HepG2 (cell line): ENCODE results near the gene PDE3A. TPM values are rescaled to one million over a fixed set of nuclear protein-coding genes. Genes with fewer than 3 reads are reported as not detected.

Source experiments
- AGO1 ChIP-seq: fragments of 200-400 bp; formaldehyde crosslinking; IDR thresholded peaks from 2 replicates; pipeline ENCODE4 v1.6.1; 2017; ENCODE audit warnings: mild to moderate bottlenecking, low read depth, low read length, moderate library complexity; ENCODE audit not compliant: poor library complexity, severe bottlenecking
- ARNT2 ChIP-seq: sonication (generic); formaldehyde crosslinking; IDR thresholded peaks from 2 replicates; pipeline ENCODE4 v1.8.0; 2022; ENCODE audit warnings: mild to moderate bottlenecking, low read depth, missing genetic modification reagents, moderate library complexity
- FOXA1 ChIP-seq, 2 experiments: fragments of 450-650 bp in 1 of 2; sonication (generic) in 1 of 2; formaldehyde crosslinking in 1 of 2; IDR thresholded peaks; 2 replicates each; pipeline versions ENCODE4 v1.4.0 to v1.6.1; 2016 to 2020; ENCODE audit warnings: missing genetic modification reagents in 1 of 2
- HOMEZ ChIP-seq: IDR thresholded peaks from 2 replicates; pipeline ENCODE4 v1.6.1; 2016; ENCODE audit warnings: low read depth
- HOXD1 ChIP-seq: sonication (generic); formaldehyde crosslinking; IDR thresholded peaks from 2 replicates; pipeline ENCODE4 v1.5.0; 2020; ENCODE audit warnings: missing genetic modification reagents
- IRF2 ChIP-seq: IDR thresholded peaks from 2 replicates; pipeline ENCODE4 v1.6.1; 2018; ENCODE audit warnings: missing genetic modification reagents, missing compliant biosample characterization
- PHF8 ChIP-seq: sonication (generic); formaldehyde crosslinking; IDR thresholded peaks from 2 replicates; pipeline ENCODE4 v1.5.0; 2020; ENCODE audit warnings: missing genetic modification reagents
- SCMH1 ChIP-seq: sonication (generic); formaldehyde crosslinking; IDR thresholded peaks from 2 replicates; pipeline ENCODE4 v1.9.0; 2021; ENCODE audit warnings: missing genetic modification reagents, mild to moderate bottlenecking, borderline replicate concordance
- SIX4 ChIP-seq: sonication (generic); formaldehyde crosslinking; IDR thresholded peaks from 2 replicates; pipeline ENCODE4 v1.4.0; 2020; ENCODE audit warnings: missing genetic modification reagents
- SNAPC5 ChIP-seq: sonication (generic); formaldehyde crosslinking; IDR thresholded peaks from 2 replicates; pipeline ENCODE4 v1.8.1; 2023; ENCODE audit warnings: mild to moderate bottlenecking, missing genetic modification reagents, borderline replicate concordance
- SPEN ChIP-seq: sonication (generic); formaldehyde crosslinking; IDR thresholded peaks from 2 replicates; pipeline ENCODE4 v1.5.1; 2020; ENCODE audit warnings: low read depth, mild to moderate bottlenecking, missing genetic modification reagents
- SRY ChIP-seq: sonication (generic); formaldehyde crosslinking; IDR thresholded peaks from 2 replicates; pipeline ENCODE4 v1.8.0; 2022; ENCODE audit warnings: mild to moderate bottlenecking, missing genetic modification reagents
- ZFP1 ChIP-seq: IDR thresholded peaks from 2 replicates; pipeline ENCODE4 v1.6.1; 2016
- ZNF292 ChIP-seq: sonication (generic); formaldehyde crosslinking; IDR thresholded peaks from 2 replicates; pipeline ENCODE4 v1.8.1; 2022; ENCODE audit warnings: mild to moderate bottlenecking, low read depth, missing genetic modification reagents, borderline replicate concordance
- ZNF713 ChIP-seq: sonication (generic); formaldehyde crosslinking; IDR thresholded peaks from 2 replicates; pipeline ENCODE4 v1.4.0; 2020; ENCODE audit warnings: mild to moderate bottlenecking, missing genetic modification reagents
- ZNF790 ChIP-seq: sonication (generic); formaldehyde crosslinking; IDR thresholded peaks from 2 replicates; pipeline ENCODE4 v1.8.0; 2022; ENCODE audit warnings: missing genetic modification reagents, mild to moderate bottlenecking, borderline replicate concordance
- polyA plus RNA-seq, 8 experiments: library from polyadenylated mRNA; depleted of rRNA in 3 of 8; stranded (reverse) in 7 of 8; unstranded in 1 of 8; fragments of >200 nt; fragmentation: Illumina TruSeq in 4 of 8; extraction: Trizol in 4 of 8; gene quantifications; 2 replicates each; pipeline versions ENCODE4 v1.2.1 to v1.2.3, GENCODE V29; 2011 to 2016; ENCODE audit warnings: low read depth in 4 of 8, missing spikeins in 1 of 8, mixed read lengths in 1 of 8; ENCODE audit not compliant: insufficient read depth in 1 of 8
- total RNA-seq, 5 experiments: library from RNA; depleted of rRNA; stranded (reverse); fragments of >200 nt; fragmentation: Illumina TruSeq; extraction: Trizol; gene quantifications; 2 replicates each; pipeline ENCODE4 v1.2.3, GENCODE V29; 2016; ENCODE audit warnings: low read depth in 1 of 5
- TF ChIP-seq, protein P1 (sequence below): sonication (generic); formaldehyde crosslinking; IDR thresholded peaks from 2 replicates; pipeline ENCODE4 v1.9.0; 2021; ENCODE audit warnings: missing genetic modification reagents, borderline replicate concordance
- TF ChIP-seq, protein P2 (sequence below): sonication (generic); formaldehyde crosslinking; conservative IDR thresholded peaks from 2 replicates; pipeline ENCODE4 v1.8.0; 2022; ENCODE audit warnings: missing genetic modification reagents
- TF ChIP-seq, protein P3 (sequence below): sonication (generic); formaldehyde crosslinking; IDR thresholded peaks from 2 replicates; pipeline ENCODE4 v1.4.0; 2020; ENCODE audit warnings: missing genetic modification reagents

PDE3A gene
- total and polyA plus RNA-seq, 2 of the 13 experiments (the other 11 are each of a cell fraction or from before 2014, with no cell fraction given) = 0.77 to 1.5 TPM

DNA sequence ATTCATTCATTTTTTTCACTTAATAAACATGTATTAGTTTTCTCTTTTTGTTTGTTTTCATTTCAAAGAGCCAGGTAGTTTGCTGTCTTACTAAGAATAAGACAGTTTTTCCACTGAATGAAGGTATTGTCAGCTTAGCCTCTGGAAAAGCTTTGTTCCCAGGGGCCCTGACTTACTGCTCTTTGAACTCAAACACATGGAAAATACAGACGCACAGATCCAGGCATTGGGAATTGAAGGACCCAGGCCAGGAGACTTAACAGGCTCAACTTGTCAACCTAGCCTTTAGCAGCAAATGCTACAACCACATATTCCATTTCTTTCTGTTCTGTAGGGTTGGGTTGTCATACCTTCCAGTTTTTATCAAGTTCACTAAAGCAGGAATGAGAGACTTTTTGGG, 288.3 kb downstream of the PDE3A start (continued):
- TF ChIP-seq, protein P1, sequence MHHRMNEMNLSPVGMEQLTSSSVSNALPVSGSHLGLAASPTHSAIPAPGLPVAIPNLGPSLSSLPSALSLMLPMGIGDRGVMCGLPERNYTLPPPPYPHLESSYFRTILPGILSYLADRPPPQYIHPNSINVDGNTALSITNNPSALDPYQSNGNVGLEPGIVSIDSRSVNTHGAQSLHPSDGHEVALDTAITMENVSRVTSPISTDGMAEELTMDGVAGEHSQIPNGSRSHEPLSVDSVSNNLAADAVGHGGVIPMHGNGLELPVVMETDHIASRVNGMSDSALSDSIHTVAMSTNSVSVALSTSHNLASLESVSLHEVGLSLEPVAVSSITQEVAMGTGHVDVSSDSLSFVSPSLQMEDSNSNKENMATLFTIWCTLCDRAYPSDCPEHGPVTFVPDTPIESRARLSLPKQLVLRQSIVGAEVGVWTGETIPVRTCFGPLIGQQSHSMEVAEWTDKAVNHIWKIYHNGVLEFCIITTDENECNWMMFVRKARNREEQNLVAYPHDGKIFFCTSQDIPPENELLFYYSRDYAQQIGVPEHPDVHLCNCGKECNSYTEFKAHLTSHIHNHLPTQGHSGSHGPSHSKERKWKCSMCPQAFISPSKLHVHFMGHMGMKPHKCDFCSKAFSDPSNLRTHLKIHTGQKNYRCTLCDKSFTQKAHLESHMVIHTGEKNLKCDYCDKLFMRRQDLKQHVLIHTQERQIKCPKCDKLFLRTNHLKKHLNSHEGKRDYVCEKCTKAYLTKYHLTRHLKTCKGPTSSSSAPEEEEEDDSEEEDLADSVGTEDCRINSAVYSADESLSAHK (CRISPR knock-in tag) = no peak
- TF ChIP-seq AGO1 (no peak), SIX4 (CRISPR knock-in tag) (peak; percentile 69; the same call in 1 of the 2 replicates), SCMH1 (no peak), ARNT2 (CRISPR knock-in tag) (no peak), PHF8 (CRISPR knock-in tag) (no peak), SRY (CRISPR knock-in tag) (no peak), IRF2 (CRISPR knock-in tag) (0 out of 2 replicates have a peak, but pooled peaks have one; percentile 55), HOXD1 (CRISPR knock-in tag) (no peak), ZFP1 (CRISPR knock-in tag) (peak; percentile 52; the same call in 1 of the 2 replicates), FOXA1 (IDR thresholded peaks at IDR 0.05) (no peak), FOXA1 (CRISPR knock-in tag; IDR thresholded peaks at IDR 0.05) (no peak), ZNF790 (no peak), SNAPC5 (0 out of 2 replicates have a peak, but pooled peaks have one; percentile 26), SPEN (peak; percentile 24; the same call in 1 of the 2 replicates), ZNF292 (CRISPR knock-in tag) (no peak), ZNF713 (CRISPR knock-in tag) (no peak), HOMEZ (CRISPR knock-in tag) (peak; percentile 61)
- TF ChIP-seq, protein P2, sequence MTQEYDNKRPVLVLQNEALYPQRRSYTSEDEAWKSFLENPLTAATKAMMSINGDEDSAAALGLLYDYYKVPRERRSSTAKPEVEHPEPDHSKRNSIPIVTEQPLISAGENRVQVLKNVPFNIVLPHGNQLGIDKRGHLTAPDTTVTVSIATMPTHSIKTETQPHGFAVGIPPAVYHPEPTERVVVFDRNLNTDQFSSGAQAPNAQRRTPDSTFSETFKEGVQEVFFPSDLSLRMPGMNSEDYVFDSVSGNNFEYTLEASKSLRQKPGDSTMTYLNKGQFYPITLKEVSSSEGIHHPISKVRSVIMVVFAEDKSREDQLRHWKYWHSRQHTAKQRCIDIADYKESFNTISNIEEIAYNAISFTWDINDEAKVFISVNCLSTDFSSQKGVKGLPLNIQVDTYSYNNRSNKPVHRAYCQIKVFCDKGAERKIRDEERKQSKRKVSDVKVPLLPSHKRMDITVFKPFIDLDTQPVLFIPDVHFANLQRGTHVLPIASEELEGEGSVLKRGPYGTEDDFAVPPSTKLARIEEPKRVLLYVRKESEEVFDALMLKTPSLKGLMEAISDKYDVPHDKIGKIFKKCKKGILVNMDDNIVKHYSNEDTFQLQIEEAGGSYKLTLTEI = no peak
- TF ChIP-seq, protein P3, sequence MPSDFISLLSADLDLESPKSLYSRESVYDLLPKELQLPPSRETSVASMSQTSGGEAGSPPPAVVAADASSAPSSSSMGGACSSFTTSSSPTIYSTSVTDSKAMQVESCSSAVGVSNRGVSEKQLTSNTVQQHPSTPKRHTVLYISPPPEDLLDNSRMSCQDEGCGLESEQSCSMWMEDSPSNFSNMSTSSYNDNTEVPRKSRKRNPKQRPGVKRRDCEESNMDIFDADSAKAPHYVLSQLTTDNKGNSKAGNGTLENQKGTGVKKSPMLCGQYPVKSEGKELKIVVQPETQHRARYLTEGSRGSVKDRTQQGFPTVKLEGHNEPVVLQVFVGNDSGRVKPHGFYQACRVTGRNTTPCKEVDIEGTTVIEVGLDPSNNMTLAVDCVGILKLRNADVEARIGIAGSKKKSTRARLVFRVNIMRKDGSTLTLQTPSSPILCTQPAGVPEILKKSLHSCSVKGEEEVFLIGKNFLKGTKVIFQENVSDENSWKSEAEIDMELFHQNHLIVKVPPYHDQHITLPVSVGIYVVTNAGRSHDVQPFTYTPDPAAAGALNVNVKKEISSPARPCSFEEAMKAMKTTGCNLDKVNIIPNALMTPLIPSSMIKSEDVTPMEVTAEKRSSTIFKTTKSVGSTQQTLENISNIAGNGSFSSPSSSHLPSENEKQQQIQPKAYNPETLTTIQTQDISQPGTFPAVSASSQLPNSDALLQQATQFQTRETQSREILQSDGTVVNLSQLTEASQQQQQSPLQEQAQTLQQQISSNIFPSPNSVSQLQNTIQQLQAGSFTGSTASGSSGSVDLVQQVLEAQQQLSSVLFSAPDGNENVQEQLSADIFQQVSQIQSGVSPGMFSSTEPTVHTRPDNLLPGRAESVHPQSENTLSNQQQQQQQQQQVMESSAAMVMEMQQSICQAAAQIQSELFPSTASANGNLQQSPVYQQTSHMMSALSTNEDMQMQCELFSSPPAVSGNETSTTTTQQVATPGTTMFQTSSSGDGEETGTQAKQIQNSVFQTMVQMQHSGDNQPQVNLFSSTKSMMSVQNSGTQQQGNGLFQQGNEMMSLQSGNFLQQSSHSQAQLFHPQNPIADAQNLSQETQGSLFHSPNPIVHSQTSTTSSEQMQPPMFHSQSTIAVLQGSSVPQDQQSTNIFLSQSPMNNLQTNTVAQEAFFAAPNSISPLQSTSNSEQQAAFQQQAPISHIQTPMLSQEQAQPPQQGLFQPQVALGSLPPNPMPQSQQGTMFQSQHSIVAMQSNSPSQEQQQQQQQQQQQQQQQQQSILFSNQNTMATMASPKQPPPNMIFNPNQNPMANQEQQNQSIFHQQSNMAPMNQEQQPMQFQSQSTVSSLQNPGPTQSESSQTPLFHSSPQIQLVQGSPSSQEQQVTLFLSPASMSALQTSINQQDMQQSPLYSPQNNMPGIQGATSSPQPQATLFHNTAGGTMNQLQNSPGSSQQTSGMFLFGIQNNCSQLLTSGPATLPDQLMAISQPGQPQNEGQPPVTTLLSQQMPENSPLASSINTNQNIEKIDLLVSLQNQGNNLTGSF (CRISPR knock-in tag) = no peak
